HUES6 (cell line): ENCODE data around the gene NTN1.

Experiments
- H3K27ac ChIP-seq: 2 replicates; pipeline ENCODE4 v1.7.0; 2013; ENCODE audit warnings: low read depth, mild to moderate bottlenecking, low read length, inconsistent platforms
- H3K27me3 ChIP-seq: 2 replicates; pipeline ENCODE4 v1.6.1; 2013; ENCODE audit warnings: low read length; ENCODE audit not compliant: control insufficient read depth, insufficient read depth
- H3K36me3 ChIP-seq: 2 replicates; pipeline ENCODE4 v1.6.1; 2013; ENCODE audit warnings: low read length; ENCODE audit not compliant: control insufficient read depth, insufficient read depth
- H3K4me1 ChIP-seq: 2 replicates; pipeline ENCODE4 v1.6.1; 2013; ENCODE audit warnings: low read length; ENCODE audit not compliant: control insufficient read depth, insufficient read depth
- H3K4me3 ChIP-seq: 2 replicates; pipeline ENCODE4 v1.5.1; 2013; ENCODE audit warnings: low read depth, low read length
- H3K9ac ChIP-seq: one replicate; pipeline ENCODE4 v1.6.1; 2013; ENCODE audit warnings: mild to moderate bottlenecking, low read length
- H3K9me3 ChIP-seq: 2 replicates; pipeline ENCODE4 v1.6.1; 2013; ENCODE audit warnings: low read depth, low read length; ENCODE audit not compliant: control insufficient read depth, insufficient read depth

NTN1 gene

GRCh38 chr17:9125722-9126121 is 104.4 kb downstream of the NTN1 start:
- Histone ChIP-seq H3K4me1 (no peaks in the 10 kb centered on the region), H3K4me3 (no peak overlapping the region), H3K27me3 (no peaks in the 10 kb centered on the region), H3K27ac (no peak overlapping the region), H3K9me3 (no peaks in the 10 kb centered on the region), H3K36me3 (no peaks in the 10 kb centered on the region), H3K9ac (no peak overlapping the region)

- Histone ChIP-seq H3K9me3 (no peaks in the 10 kb centered on the region), H3K36me3 (no peaks in the 10 kb centered on the region), H3K27ac (no peak overlapping the region), H3K4me1 (no peaks in the 10 kb centered on the region), H3K9ac (no peak overlapping the region), H3K27me3 (no peaks in the 10 kb centered on the region), H3K4me3 (no peak overlapping the region)
Observed at GRCh38 chr17:9127340-9127739, 106.0 kb downstream of the NTN1 start.

- no peaks in the 10 kb centered on the region for H3K4me1 ChIP-seq
- H3K4me3 ChIP-seq, result no peak overlapping the region
- H3K27ac ChIP-seq, result no peak overlapping the region
- no peaks in the 10 kb centered on the region for H3K27me3 ChIP-seq
- no peak overlapping the region for H3K9ac ChIP-seq
- no peaks in the 10 kb centered on the region for H3K36me3 ChIP-seq
- H3K9me3 ChIP-seq, result no peaks in the 10 kb centered on the region
Observed at GRCh38 chr17:9131371-9131770, 110.1 kb downstream of the NTN1 start.

GRCh38 chr17:9132291-9132690 is 111.0 kb downstream of the NTN1 start:
- H3K9ac ChIP-seq, result no peak overlapping the region
- no peaks in the 10 kb centered on the region for H3K36me3 ChIP-seq
- no peak overlapping the region for H3K4me3 ChIP-seq
- no peak overlapping the region for H3K27ac ChIP-seq
- no peaks in the 10 kb centered on the region for H3K27me3 ChIP-seq
- no peaks in the 10 kb centered on the region for H3K9me3 ChIP-seq
- peaks cover 4% of the 10 kb centered on the region; the same call in 1 of the 2 replicates for H3K4me1 ChIP-seq

GRCh38 chr17:9132944-9133610 is 111.8 kb downstream of the NTN1 start:
- Histone ChIP-seq H3K4me3 (no peak overlapping the region), H3K9me3 (no peaks in the 10 kb centered on the region), H3K36me3 (no peaks in the 10 kb centered on the region), H3K27me3 (no peaks in the 10 kb centered on the region), H3K9ac (no peak overlapping the region), H3K4me1 (peaks cover 4% of the 10 kb centered on the region; the same call in 1 of the 2 replicates), H3K27ac (no peak overlapping the region)

GRCh38 chr17:9138161-9138717 is 116.9 kb downstream of the NTN1 start:
- H3K9ac ChIP-seq, result no peak overlapping the region
- no peak overlapping the region for H3K4me3 ChIP-seq
- no peak overlapping the region for H3K27ac ChIP-seq
- peaks cover 3% of the 10 kb centered on the region; the same call in 1 of the 2 replicates for H3K27me3 ChIP-seq
- H3K36me3 ChIP-seq, result no peaks in the 10 kb centered on the region
- H3K4me1 ChIP-seq, result peaks cover 4% of the 10 kb centered on the region; the same call in 1 of the 2 replicates
- no peaks in the 10 kb centered on the region for H3K9me3 ChIP-seq

- H3K27me3 ChIP-seq, result peaks cover 6% of the 10 kb centered on the region; the same call in 1 of the 2 replicates
- H3K27ac ChIP-seq, result no peak overlapping the region
- no peaks in the 10 kb centered on the region for H3K9me3 ChIP-seq
- H3K4me3 ChIP-seq, result no peak overlapping the region
- H3K9ac ChIP-seq, result no peak overlapping the region
- H3K36me3 ChIP-seq, result no peaks in the 10 kb centered on the region
- peaks cover 10% of the 10 kb centered on the region; the same call in 1 of the 2 replicates for H3K4me1 ChIP-seq
Observed at GRCh38 chr17:9139695-9140094, 118.4 kb downstream of the NTN1 start.

- Histone ChIP-seq H3K27me3 (peaks cover 6% of the 10 kb centered on the region; the same call in 1 of the 2 replicates), H3K36me3 (no peaks in the 10 kb centered on the region), H3K27ac (no peak overlapping the region), H3K4me1 (peaks cover 15% of the 10 kb centered on the region; the same call in 1 of the 2 replicates), H3K4me3 (no peak overlapping the region), H3K9ac (no peak overlapping the region), H3K9me3 (no peaks in the 10 kb centered on the region)
Observed at GRCh38 chr17:9140550-9141424, 119.5 kb downstream of the NTN1 start.

- Histone ChIP-seq H3K36me3 (no peaks in the 10 kb centered on the region), H3K27me3 (peaks cover 6% of the 10 kb centered on the region; the same call in 1 of the 2 replicates), H3K27ac (no peak overlapping the region), H3K4me1 (peaks cover 15% of the 10 kb centered on the region; the same call in 1 of the 2 replicates), H3K4me3 (no peak overlapping the region), H3K9me3 (no peaks in the 10 kb centered on the region), H3K9ac (no peak overlapping the region)
Observed at GRCh38 chr17:9141425-9141753, 120.1 kb downstream of the NTN1 start.

- Histone ChIP-seq H3K27me3 (peaks cover 11% of the 10 kb centered on the region; the same call in 1 of the 2 replicates), H3K36me3 (no peaks in the 10 kb centered on the region), H3K9ac (no peak overlapping the region), H3K9me3 (no peaks in the 10 kb centered on the region), H3K4me1 (peaks cover 11% of the 10 kb centered on the region; the same call in 1 of the 2 replicates), H3K4me3 (no peak overlapping the region), H3K27ac (no peak overlapping the region)
Observed at GRCh38 chr17:9142772-9143494, 121.6 kb downstream of the NTN1 start.
